Stimulated activated CD4-positive, alpha-beta T cell treated with anti-CD3 and anti-CD28 coated beads, Interleukin-1b, Interleukin-23, amount 100 ng/mL, for 1 hour (primary cell): Measurements from ENCODE around the gene NEURL3.
"Not testable (repeated sequence)": the region's sequence is repeated elsewhere in the genome, so short reads cannot be mapped to it uniquely, and the experiment has no call there.

ENCODE experiments used
- DNase-seq, 2 donors: peaks; one replicate each; pipeline ENCODE4 v3.0.0-alpha.2; 2020; ENCODE audit warnings: low read depth in 2 of 2

NEURL3 gene, protein sequence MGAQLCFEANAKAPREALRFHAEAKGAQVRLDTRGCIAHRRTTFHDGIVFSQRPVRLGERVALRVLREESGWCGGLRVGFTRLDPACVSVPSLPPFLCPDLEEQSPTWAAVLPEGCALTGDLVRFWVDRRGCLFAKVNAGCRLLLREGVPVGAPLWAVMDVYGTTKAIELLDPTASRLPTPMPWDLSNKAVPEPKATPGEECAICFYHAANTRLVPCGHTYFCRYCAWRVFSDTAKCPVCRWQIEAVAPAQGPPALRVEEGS

DNA sequence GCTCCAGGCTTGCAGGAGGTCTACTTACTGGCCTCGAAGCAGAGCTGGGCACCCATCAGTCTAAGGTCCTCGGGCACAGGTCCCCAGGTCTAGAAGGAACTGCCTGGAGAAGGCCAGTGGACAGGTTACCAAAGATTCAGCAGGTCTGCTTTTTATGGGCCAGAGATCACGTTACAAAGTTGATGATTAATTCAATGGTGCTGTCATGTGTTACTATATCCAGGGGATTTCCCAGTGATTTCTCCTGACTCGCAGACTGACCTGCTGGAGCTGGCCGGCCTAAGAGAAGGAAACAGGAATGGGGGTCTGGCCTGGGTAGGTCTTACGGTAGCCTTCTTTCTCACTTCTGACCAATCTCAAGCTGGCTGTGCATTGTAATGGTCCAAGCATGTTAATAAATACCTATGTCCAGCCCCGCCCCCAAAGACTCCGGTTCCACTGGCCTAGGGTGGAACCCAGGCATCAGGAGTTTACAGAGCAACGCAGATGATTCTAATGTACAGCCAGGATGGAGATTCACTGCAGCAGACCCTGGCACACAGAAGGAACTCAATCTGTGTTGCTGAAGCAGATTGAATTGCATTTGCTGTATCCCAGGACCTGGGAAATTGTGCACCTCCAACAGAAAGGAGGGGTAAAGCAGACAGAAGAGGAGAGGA is at the start of gene NEURL3:
Gene NEURL3 (minus strand): TSS at position 127 of the 659 bp plus-strand sequence. CDS start 71 bp downstream, at position 56.
- no peak for DNase-seq

DNA sequence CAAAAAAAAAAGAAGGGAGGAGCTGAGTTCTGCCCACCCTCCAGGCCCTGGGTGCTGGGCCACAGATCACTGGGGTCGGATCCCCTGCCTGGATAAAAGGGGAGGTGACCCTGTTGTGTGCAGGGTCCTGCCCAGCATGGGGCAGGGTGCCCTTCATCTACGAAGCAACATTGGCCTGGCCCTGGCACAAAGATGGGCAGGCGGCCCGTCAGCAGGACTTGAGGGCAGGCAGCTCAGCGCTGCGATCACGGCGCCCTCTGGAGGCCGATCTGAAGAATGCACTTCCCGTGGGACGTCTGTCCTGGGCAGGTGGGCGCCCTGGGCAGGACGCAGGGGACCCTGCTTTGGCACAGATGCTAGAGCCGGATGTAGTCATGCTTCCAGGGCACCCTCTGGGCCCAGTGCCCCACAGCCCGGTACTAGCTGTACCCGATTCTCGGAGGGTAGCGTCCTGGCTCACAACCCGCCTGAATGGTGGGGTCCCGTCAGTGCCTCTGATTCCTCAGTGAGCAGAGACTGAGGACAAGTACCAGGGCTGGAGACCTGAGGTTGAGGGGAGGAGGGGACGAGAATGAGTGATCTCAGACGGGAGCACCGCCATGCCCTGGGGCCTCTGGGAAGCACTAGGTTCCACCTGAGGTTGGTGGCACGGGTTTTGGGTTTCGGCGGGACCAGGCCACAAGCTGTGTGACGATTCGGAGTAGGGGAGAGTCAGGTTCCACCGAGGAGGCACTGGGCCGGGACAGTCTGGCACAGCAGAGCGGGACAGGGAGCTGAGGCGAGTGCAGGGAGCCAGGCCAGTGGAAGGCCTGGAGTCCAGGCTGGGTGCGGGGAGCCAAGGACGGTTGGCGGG is 49.4 kb upstream of the NEURL3 start:
- DNase-seq: peak in 1 of 2 donors; percentile 34

DNA sequence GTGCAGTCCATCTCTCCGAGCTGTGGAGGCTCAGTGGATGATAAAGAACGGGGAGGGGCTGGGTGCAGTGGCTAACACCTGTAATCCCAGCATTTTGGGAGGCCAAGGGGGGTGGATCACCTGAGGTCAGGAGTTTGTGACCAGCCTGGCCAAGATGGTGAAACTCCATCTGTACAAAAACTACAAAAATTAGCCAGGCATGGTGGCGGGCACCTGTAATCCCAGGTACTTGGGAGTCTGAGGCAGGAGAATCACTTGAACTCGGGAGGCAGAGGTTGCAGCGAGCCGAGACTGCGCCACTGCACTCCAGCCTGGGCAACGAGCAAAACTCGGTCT is 48.8 kb upstream of the NEURL3 start:
- DNase-seq: not testable (repeated sequence)

DNA sequence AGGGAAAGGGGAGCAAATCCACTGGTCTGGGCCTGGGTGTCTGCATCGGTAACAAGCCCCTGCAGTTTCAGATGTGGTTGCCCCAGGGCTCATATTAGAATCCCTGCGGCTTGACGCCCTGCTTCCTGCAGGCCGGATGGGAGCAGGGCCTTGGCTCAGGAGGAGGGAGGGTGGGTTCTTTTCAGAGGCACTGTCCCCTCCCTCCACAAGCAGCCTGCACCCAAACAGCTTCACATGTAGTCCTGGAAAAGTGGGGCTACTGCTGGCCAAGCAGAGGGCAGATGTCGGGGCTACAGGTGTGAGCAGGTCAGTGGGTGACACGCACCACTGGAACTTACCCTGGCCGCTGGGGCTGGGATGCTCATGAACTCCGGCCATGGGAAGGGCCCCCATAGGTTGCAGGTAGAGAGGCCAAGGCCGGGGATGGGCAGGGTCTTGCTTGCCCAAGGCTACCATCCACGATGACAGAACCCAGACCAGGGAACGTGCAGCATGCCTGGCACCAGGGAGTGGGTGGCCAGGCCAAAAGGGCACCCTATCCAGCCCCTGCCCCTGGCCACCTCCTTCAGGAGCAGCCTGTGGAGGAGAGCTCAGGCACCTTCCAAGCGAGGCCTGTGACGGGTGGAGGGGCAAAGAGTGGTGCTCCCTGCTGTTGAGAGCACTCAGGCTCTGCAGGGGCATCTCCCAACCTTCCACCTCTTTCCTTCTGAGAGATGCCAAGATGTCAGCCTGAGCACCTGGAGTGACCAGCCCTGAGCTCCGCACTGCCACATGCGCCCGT is 48.2 kb upstream of the NEURL3 start:
- no peak for DNase-seq

DNA sequence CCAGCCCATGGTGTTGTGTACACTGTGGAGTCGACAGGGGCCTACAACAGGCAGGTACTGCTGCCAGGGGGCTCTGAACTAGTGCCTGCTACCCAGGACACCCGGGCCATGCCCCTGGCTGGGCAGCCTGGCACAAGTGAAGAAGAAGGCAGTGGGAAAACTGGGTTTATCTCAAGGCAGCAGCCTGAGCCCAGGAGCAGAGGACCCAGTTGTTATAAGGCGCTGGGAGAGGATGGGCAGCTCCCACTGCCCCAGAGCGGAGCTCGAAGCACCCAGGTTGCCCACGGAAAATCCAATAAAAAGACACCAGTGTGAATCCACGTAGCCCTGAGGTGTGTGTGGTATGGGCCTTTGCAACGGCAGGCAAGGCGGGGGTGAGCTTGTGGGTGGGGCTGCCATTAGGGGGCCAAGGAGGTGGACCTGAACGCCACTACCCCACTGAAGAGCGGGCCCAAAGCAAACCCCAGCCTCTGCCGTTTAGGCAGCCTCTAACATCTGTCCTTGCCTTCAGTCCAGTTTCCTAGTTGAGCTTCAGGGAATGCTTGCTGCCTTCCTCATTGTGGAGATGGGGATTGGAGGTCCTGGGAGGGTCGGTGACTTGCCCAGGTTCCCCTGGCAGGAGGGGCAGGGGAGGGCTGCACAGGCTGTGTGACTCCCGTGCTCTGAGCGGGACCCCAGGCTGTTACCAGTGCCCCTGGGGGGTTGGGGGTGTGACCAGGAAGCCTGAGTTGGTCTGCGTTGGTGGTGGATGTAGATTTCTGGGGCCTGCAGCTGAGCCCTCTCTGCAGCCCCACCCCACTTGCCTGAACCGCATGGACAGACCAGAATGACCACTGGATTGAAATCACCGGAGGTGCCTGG is 47.4 kb upstream of the NEURL3 start:
- no peak for DNase-seq

DNA sequence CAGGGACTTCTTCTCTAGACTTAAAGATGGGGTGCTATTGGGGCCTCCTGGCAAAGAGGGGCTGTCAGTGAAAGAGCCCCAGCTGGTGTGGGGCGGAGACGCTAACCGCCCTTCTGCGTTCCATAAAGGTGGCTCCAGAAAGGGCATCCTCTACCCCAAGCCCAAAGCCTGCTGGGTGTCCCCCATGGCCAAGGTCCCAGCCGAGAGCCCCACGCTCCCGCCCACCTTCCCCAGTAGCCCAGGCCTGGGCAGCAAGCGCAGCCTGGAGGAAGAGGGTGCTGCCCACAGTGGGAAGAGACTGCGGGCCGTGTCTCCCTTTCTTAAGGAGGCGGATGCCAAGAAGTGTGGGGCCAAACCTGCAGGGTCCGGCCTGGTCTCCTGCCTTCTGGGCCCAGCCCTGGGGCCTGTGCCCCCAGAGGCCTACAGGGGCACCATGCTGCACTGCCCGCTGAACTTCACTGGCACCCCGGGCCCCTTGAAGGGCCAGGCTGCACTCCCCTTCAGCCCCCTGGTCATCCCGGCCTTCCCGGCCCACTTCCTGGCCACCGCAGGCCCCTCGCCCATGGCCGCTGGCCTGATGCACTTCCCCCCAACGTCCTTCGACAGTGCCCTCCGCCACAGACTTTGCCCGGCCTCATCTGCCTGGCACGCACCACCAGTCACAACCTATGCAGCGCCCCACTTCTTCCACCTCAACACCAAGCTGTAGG is 46.6 kb upstream of the NEURL3 start:
- no peak for DNase-seq

DNA sequence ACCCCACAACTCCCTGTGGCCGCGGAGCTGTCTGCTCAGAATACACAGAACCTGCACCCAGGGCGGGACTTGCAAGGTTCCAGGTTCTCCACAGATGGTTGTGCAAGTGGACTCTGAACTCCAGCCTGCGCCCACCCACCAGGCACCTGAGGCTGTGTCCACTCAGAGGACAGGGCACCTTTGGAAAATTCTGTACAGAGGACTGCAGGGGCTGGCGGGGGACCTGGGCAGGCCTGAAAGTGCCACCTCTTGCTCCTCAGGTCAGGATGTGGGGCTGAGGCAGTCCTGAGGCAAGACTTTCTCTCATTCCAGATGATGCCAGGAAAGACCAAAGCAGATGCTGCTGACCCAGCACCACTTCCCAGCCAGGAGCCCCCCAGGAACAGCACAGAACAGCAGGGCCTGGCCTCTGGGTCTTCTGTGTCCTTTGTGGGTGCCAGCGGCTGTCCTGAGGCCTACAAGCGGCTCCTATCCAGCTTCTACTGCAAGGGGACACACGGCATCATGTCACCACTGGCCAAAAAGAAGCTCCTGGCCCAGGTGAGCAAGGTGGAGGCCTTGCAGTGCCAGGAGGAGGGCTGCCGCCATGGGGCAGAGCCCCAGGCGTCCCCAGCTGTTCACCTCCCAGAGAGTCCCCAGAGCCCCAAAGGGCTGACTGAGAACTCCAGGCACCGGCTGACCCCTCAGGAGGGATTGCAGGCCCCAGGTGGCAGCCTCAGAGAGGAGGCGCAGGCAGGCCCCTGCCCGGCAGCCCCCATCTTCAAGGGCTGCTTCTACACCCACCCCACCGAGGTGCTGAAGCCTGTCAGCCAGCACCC is 45.8 kb upstream of the NEURL3 start:
- no peak for DNase-seq

DNA sequence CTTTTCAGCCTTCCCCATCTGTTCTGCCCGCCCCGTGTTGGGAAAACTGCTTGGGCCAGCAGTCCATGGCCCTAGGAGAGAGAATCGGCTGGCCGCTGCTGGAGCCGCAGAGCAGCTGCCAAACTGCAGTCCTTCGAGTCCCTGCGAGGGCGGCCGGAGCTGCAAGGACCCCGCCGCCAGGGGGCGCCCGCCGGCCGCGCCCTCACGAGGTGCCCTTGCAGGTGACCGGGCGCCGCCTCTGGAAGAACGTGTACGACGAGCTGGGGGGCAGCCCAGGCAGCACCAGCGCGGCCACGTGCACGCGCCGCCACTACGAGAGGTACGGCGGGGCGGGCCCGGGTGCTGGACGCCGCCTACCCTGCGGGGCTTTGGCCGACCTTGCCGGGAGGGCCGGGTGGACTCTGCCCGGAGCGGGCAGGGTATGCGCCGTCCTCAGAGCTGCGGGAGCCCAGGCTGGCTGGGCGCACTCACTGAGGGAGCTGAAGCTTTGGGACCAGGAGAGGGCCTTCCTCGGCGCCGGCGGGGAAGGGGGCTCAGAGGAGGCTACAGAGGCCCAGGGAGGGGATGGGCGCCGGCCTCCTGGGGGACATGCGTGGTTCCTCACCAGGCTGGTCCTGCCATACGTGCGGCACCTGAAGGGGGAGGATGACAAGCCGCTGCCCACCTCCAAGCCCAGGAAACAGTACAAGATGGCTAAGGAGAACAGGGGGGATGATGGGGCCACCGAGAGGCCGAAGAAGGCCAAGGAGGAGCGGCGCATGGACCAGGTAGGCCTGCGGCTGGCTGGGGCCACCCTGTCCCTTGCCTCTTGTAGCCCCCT is 45.0 kb upstream of the NEURL3 start:
- no peak for DNase-seq

DNA sequence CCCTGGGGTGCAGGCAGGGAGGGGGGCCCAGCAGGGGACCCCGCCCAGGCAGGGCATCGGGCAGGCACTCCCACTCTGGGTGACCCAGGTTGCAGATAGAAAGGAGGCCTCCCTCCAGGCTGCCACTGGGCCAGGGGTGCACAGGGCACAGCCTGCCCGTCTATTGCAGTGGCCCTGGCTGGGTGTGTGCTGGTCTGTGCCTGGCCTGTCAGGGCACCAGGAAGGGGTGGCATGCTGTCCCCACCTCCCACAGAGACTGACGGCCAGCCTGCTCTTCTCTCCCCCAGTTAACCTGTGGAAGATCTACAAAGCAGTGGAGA is 44.3 kb upstream of the NEURL3 start:
- DNase-seq: no peak

DNA sequence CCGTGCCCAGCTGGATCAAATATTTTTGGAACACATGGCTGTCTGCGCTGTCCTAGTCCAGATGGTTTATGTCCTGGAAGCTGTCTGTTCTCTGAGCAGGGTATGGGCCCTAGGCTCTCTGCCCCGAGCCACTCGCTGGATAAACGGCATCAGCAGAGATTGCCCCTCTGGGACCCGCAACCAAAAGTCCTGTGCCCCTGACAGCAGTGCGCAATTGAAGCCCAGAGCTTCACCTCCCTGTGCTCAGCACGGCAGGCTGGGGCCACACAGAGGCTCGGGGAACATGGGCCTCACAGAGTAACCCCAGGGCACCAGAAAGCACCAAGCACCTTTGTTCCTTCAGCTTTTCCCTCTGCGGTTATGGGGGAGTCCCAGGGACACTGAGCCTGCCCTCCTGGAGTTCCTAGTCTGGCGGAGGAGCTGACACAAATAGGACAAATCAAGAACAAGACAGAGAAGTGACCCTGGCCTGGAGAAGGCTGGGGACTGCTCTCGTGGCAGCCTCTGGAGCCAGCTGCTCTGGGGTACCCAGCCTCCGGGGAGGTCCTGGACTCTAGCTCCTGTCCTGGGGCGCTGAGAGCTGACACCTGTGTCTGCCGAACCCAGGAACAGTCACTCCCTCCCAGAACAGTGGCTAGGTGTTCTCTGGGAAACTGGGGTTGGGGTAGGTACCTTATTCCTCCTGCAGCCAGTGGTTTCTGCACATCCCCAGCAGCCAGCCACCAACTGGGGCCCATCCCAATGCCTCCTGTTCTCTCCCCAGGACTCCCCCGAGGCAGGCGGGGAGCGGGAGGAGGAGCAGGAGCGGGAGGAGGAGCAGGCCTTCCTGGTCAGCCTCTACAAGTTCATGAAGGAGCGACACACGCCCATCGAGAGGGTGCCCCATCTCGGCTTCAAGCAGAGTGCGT is 43.7 kb upstream of the NEURL3 start:
- no peak for DNase-seq

DNA sequence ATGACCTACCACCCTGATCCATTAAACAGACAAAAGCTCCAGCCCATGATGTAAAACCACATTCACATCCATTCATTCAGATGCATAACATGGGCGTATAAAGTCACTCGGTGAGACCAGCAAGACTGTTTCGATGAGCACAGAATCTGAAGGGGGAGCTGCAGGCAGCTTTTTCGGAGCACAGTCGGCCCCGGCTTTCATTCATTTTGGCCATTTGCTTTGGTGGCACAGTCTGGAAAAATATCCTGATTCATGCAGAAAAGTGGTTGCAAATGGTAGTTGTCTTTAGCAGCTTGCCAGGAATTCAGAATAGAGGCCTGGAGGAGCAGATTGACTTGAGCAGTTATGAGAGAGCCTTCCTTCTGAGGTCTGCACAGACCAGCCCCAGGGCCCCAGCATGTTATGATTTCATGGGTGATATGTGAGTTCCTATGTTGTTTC is 42.6 kb upstream of the NEURL3 start:
- DNase-seq: no peak

DNA sequence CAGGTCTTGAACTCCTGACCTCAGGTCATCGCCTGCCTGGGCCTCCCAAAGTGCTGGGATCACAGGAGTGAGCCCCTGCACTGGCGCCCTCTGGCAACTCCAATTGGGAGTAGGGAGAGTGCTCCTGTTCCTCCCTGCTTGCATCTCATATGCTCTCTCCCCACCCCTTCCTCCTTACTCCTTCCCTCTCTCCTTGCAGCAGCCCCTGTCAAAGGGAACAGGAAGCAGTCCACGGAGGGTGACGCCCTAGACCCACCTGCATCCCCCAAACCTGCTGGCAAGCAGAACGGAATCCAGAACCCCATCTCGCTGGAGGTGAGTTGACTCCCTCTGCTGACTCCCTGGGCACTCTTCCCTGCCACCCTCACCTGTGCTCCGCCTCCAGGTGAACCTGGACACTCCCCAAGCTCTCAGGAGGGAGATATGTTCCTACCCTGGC is 42.1 kb upstream of the NEURL3 start:
- DNase-seq: no peak

DNA sequence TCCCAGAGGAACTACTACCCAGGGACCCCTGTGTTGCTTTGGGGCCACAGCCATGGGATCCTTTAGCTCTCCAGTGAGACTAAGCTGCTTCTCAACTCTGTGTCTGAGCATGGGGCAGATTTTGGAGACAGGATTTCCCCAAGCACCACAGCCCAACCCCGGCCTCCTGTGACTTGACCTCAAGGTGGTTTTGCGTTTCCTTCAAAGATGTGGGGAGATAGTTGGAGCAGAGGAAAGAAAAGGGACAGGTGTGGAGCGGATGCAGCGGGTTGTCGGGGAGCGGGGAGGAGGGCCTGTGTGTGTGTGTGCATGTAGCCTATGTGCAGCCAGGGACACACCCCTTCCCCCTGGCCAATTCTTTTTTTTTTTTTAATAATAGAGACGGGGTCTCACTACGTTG is 41.6 kb upstream of the NEURL3 start:
- no peak for DNase-seq

DNA sequence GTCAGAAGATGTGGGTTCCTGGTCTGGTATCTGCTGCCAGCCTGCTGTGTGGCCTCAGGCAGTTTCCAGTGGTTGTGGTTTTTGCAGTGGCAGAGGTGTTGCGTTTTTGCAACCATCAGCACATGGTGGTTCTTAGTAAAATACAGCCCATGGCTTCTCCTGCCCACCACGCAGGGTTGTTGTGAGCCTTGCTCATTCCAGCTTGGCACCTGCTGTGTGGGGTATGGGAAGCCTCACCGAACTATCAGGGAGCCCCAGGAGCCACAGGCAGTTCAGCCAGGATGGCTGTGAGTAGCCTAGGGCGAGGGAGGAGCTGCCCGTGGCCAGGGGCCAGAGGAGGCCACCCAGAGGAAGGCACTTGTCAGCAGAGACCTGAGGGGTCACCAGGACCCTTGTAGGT is 41.2 kb upstream of the NEURL3 start:
- DNase-seq: no peak

DNA sequence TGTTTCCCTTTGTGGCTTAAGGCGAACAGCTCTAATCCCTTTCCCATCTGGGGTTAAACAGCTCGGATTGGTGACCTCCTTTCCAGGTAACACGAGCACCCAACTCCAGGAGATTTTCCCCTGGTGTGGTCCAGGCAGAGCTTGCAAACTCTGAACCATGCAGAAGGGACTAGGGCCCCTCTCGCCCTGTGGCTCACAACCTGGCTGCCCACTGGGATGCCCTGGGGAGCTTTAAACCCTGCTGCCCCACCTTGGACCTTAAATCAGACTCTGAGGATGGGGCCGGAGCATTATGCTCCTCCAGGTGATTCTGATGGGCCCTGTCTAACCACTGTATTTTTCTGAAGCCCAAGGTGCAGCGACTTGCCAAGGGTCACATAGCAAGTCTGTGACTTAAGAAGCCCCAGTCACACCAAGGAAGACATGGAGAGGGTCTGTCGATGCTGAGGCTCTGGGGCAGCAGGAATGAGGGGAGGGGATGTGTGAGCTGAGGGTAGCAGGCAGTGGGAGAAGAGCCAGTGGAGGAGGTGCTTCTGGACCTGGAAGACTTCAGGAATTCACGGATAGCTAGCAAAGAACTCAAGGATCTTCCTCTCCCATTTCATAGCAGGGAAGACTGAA is 37.3 kb upstream of the NEURL3 start:
- DNase-seq: no peak

DNA sequence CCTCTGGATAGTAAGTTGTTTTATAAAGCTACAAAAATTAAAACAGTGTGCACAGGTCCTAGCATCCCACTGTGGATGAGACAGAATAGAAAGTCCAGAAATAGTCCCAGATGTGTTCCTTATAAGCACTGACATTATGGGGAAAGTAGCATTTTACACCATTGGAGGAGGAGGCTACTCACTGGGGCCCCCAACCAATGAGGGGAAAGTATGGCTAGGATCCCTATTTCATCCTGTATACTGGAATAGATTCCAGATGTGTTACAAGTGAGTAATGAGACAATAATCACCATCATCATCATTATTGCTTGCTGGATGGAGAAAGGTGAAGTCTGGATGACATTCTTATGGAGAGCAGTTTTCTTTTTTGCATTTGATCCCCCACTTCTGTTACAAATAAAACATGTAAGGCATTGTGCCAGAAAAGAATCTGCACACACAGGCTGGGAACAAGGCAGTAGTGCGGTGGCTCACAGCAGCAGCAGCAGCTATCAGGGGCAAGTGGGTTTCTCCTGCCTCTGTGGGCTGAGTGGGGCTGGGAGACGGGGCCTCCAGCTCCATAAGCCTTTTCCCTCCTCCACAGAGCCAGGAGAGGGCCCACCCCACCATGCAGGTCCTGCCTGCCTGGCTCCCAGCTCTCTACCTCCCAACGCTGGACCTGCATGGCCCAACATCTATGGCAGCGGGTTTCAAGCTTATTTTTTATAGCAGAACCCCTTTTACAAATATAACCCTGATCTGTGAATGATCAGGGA is 36.4 kb upstream of the NEURL3 start:
- no peak for DNase-seq
